ENCODE data around the gene VWA2.

- no peak for TF ChIP-seq CTCF (IDR thresholded peaks at IDR 0.05)
- TF ChIP-seq IRF3 (IDR thresholded peaks at IDR 0.05; ENCODE audit: low read depth, low read length), result no peak
- TF ChIP-seq POLR2AphosphoS5 (IDR thresholded peaks at IDR 0.05; ENCODE audit: low read depth, low read length), result no peak
- no peak for TF ChIP-seq USF2 (IDR thresholded peaks at IDR 0.05; ENCODE audit: borderline replicate concordance, low read depth, low read length)
- no peak for TF ChIP-seq REST (IDR thresholded peaks at IDR 0.05; ENCODE audit: low read depth, low read length)
- no peak for TF ChIP-seq NFIC (IDR thresholded peaks at IDR 0.05; ENCODE audit: borderline replicate concordance)
- TF ChIP-seq EP300 (IDR thresholded peaks at IDR 0.05; ENCODE audit: borderline replicate concordance in 1 of 2, low read depth in 1 of 2, low read length in 1 of 2), result no peak
- no peak for TF ChIP-seq SIN3A (IDR thresholded peaks at IDR 0.05; ENCODE audit: borderline replicate concordance, low read depth, low read length)
- TF ChIP-seq ELF1 (IDR thresholded peaks at IDR 0.05), result no peak
- no peak for TF ChIP-seq NRF1 (IDR thresholded peaks at IDR 0.05; ENCODE audit: low read depth, low read length)
- no peak for TF ChIP-seq SMC3 (IDR thresholded peaks at IDR 0.05; ENCODE audit: low read depth, low read length)
- no peak for TF ChIP-seq JUND (IDR thresholded peaks at IDR 0.05)
- TF ChIP-seq TAF1 (IDR thresholded peaks at IDR 0.05; ENCODE audit: borderline replicate concordance, low read depth, low read length), result no peak
- TF ChIP-seq CHD2 (IDR thresholded peaks at IDR 0.05; ENCODE audit: low read length, partially characterized antibody), result no peak
Observed at GRCh38 chr10:114281461-114281860, 42.4 kb downstream of the VWA2 start.

Measured in SK-N-SH (cell line).